Fibroblast of lung (primary cell): ENCODE data around the gene ERFL. TPM values are rescaled to one million over a fixed set of nuclear protein-coding genes. Genes with fewer than 3 reads are reported as not detected.

Experiments used
- DNase-seq, 2 donors: peaks; one replicate each; pipeline versions ENCODE4 v3.0.0 to v3.0.0-alpha.2; 2010; ENCODE audit warnings: low read depth in 2 of 2
- H2AFZ ChIP-seq: 2 replicates; pipeline ENCODE4 v1.5.1; 2012; ENCODE audit warnings: low read length, control low read depth, inconsistent platforms
- H3K27ac ChIP-seq: 2 replicates; pipeline ENCODE4 v1.5.1; 2011; ENCODE audit warnings: low read length, control low read depth; ENCODE audit not compliant: insufficient read depth
- H3K27me3 ChIP-seq: 2 replicates; pipeline ENCODE4 v1.5.1; 2011; ENCODE audit warnings: mild to moderate bottlenecking, low read length; ENCODE audit not compliant: control insufficient read depth, insufficient read depth
- H3K36me3 ChIP-seq: 2 replicates; pipeline ENCODE4 v1.5.1; 2011; ENCODE audit warnings: low read length; ENCODE audit not compliant: control insufficient read depth, insufficient read depth
- H3K4me1 ChIP-seq: 2 replicates; pipeline ENCODE4 v1.5.1; 2011; ENCODE audit warnings: low read length; ENCODE audit not compliant: control insufficient read depth, insufficient read depth; ENCODE audit errors: extremely low read depth
- H3K4me2 ChIP-seq: 2 replicates; pipeline ENCODE4 v1.5.1; 2011; ENCODE audit warnings: low read length, control low read depth; ENCODE audit not compliant: insufficient read depth; ENCODE audit errors: extremely low read depth
- H3K4me3 ChIP-seq, 4 experiments: fragments of 200-600 bp in 1 of 4; sonication (generic) in 1 of 4; replicated peaks in 1 of 4; 2 replicates each; pipeline ENCODE4 v1.5.1; 2011 to 2016; ENCODE audit warnings: low read length in 4 of 4, low read depth in 3 of 4, mild to moderate bottlenecking in 3 of 4, control low read depth in 2 of 4, inconsistent platforms in 1 of 4, mixed read lengths in 1 of 4; ENCODE audit not compliant: insufficient read depth in 1 of 4; ENCODE audit errors: control extremely low read depth in 1 of 4
- H3K79me2 ChIP-seq: 2 replicates; pipeline ENCODE4 v1.5.1; 2012; ENCODE audit warnings: mild to moderate bottlenecking, low read length, inconsistent platforms; ENCODE audit not compliant: control insufficient read depth, insufficient read depth
- H3K9ac ChIP-seq: 2 replicates; pipeline ENCODE4 v1.5.1; 2011; ENCODE audit warnings: mild to moderate bottlenecking, low read length, control low read depth; ENCODE audit not compliant: insufficient read depth
- H3K9me3 ChIP-seq: 2 replicates; pipeline ENCODE4 v1.5.1; 2012; ENCODE audit warnings: low read depth, low read length; ENCODE audit not compliant: control insufficient read depth, insufficient read depth
- H4K20me1 ChIP-seq: 2 replicates; pipeline ENCODE4 v1.5.1; 2011; ENCODE audit warnings: low read length; ENCODE audit not compliant: control insufficient read depth, insufficient read depth; ENCODE audit errors: extremely low read depth
- CTCF ChIP-seq, 2 donors: IDR thresholded peaks in 1 of 2; conservative IDR thresholded peaks in 1 of 2; 1 replicate in 1 of 2; 2 replicates in 1 of 2; pipeline ENCODE4 v1.5.1; 2011 to 2012; ENCODE audit warnings: low read length in 2 of 2, control low read depth in 1 of 2, inconsistent platforms in 1 of 2, low read depth in 1 of 2, mild to moderate bottlenecking in 1 of 2
- EZH2 ChIP-seq: IDR thresholded peaks from 2 replicates; pipeline ENCODE4 v1.5.1; 2012; ENCODE audit warnings: low read length, control low read depth, mild to moderate bottlenecking; ENCODE audit errors: missing control alignments
- polyA plus RNA-seq, 2 donors: library from polyadenylated mRNA; depleted of rRNA in 1 of 2; stranded (reverse) in 1 of 2; unstranded in 1 of 2; fragments of >200 nt; gene quantifications; 2 replicates each; pipeline ENCODE4 v1.2.1, GENCODE V29; 2011 to 2012; ENCODE audit warnings: missing spikeins in 1 of 2
- total RNA-seq: library from RNA; depleted of rRNA; stranded (reverse); fragments of >200 nt; gene quantifications from 2 replicates; pipeline ENCODE4 v1.2.1, GENCODE V29; 2014

The ERFL gene
- total and polyA plus RNA-seq, 2 donors (not counting 1 experiment from before 2014, with no cell fraction given): under 0.01 to 0.03 TPM

GRCh38 chr19:41872775-41873647 is 55.2 kb downstream of the ERFL start:
- TF ChIP-seq EZH2 (no peak), CTCF (conservative IDR thresholded peaks at IDR 0.05 in 1 of 2, IDR thresholded peaks at IDR 0.05 in 1 of 2; ENCODE audit: low read depth in 1 of 2, low read length in 2 of 2) (peak; percentile 61 to 73)
- no peak overlapping the region for H2AFZ ChIP-seq
- no peaks in the 10 kb centered on the region for H3K4me1 ChIP-seq
- H3K9me3 ChIP-seq: no peaks in the 10 kb centered on the region
- H3K4me3 ChIP-seq: no peak overlapping the region
- H4K20me1 ChIP-seq: peaks cover 3% of the 10 kb centered on the region
- H3K9ac ChIP-seq: no peak overlapping the region
- H3K27ac ChIP-seq: no peak overlapping the region
- peaks cover 4% of the 10 kb centered on the region for H3K27me3 ChIP-seq
- H3K36me3 ChIP-seq: peaks cover 22% of the 10 kb centered on the region
- no peak overlapping the region for H3K4me2 ChIP-seq
- peak; percentile 58 to 60 for DNase-seq
- H3K79me2 ChIP-seq: peaks cover 5% of the 10 kb centered on the region

- Histone ChIP-seq H3K36me3 (peaks cover 24% of the 10 kb centered on the region), H3K9me3 (no peaks in the 10 kb centered on the region), H4K20me1 (peaks cover 3% of the 10 kb centered on the region), H3K4me3 (no peak overlapping the region), H3K27me3 (no peaks in the 10 kb centered on the region), H3K4me2 (no peak overlapping the region), H3K9ac (no peak overlapping the region), H2AFZ (no peak overlapping the region), H3K4me1 (no peaks in the 10 kb centered on the region), H3K27ac (no peak overlapping the region), H3K79me2 (peaks cover 8% of the 10 kb centered on the region)
- TF ChIP-seq CTCF (conservative IDR thresholded peaks at IDR 0.05 in 1 of 2, IDR thresholded peaks at IDR 0.05 in 1 of 2; ENCODE audit: low read depth in 1 of 2, low read length in 2 of 2): no peak
- TF ChIP-seq EZH2: no peak
- DNase-seq: peak in 1 of 2 donors; percentile 15
Measured at GRCh38 chr19:41872384-41872774, 55.9 kb downstream of the ERFL start.

GRCh38 chr19:41871573-41872383 is 56.5 kb downstream of the ERFL start:
- Histone ChIP-seq H3K36me3 (peaks cover 24% of the 10 kb centered on the region), H3K27me3 (no peaks in the 10 kb centered on the region), H3K27ac (no peak overlapping the region), H3K4me2 (no peak overlapping the region), H2AFZ (no peak overlapping the region), H3K4me1 (no peaks in the 10 kb centered on the region), H3K79me2 (peaks cover 13% of the 10 kb centered on the region), H4K20me1 (peaks cover 3% of the 10 kb centered on the region), H3K9me3 (no peaks in the 10 kb centered on the region), H3K9ac (no peak overlapping the region), H3K4me3 (no peak overlapping the region)
- TF ChIP-seq CTCF (conservative IDR thresholded peaks at IDR 0.05 in 1 of 2, IDR thresholded peaks at IDR 0.05 in 1 of 2; ENCODE audit: low read depth in 1 of 2, low read length in 2 of 2): no peak
- TF ChIP-seq EZH2: no peak
- no peak for DNase-seq
